Tibial nerve (tissue), 3 donors: ENCODE data around the gene CACNA1G.

Experiments
- POLR2A ChIP-seq, 2 donors: fragments of 450-650 bp; IDR thresholded peaks; one replicate each; pipeline ENCODE4 v1.6.1; 2017; ENCODE audit warnings: antibody characterized with exemption in 2 of 2, mild to moderate bottlenecking in 2 of 2, moderate library complexity in 2 of 2
- TF ChIP-seq, protein P1 (sequence below), 5 experiments: fragments of 200-600 bp in 3 of 5; fragments of 450-650 bp in 2 of 5; sonication (generic) in 3 of 5; IDR thresholded peaks; one replicate each; pipeline ENCODE4 v1.5.1; 2016 to 2019; ENCODE audit warnings: antibody characterized with exemption in 5 of 5, mild to moderate bottlenecking in 3 of 5, moderate library complexity in 2 of 5

DNA sequence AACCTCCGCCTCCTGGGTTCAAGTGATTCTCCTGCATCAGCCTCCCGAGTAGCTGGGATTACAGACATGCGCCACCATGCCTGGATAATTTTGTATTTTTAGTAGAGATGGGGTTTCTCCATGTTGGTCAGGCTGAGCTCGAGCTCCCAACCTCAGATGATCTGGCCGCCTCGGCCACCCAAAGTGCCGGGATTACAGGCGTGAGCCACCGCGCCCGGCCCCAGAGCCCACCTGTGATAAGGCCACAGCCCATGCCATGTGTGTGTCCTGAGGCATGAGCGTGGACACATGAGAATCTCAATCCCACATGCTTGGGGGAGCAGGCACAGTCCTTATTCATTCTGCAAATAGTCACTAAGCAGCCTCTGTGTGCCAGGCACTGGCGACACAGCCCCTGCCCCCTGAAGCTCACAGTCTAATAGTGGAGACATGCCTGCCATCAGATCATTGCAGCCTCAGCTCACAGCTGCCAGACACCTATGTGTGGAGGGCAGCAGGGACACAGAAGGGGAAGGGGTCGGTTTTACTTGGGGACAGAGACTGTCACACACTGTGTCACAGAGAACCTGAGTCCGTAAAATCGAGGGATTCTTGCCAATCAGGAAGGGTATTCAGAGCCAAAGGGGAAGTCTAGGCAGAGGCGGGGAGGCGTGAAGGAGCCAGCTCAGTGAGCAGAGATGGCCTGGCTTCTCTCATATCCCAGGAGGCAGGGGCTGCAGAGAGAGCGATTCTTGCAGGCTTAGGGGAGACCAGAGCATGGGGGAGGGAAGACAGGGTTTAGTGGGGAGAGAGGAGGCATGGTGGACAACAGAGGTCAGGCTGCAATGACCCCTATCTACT lies 64.7 kb downstream of the CACNA1G start:
- TF ChIP-seq, protein P1, sequence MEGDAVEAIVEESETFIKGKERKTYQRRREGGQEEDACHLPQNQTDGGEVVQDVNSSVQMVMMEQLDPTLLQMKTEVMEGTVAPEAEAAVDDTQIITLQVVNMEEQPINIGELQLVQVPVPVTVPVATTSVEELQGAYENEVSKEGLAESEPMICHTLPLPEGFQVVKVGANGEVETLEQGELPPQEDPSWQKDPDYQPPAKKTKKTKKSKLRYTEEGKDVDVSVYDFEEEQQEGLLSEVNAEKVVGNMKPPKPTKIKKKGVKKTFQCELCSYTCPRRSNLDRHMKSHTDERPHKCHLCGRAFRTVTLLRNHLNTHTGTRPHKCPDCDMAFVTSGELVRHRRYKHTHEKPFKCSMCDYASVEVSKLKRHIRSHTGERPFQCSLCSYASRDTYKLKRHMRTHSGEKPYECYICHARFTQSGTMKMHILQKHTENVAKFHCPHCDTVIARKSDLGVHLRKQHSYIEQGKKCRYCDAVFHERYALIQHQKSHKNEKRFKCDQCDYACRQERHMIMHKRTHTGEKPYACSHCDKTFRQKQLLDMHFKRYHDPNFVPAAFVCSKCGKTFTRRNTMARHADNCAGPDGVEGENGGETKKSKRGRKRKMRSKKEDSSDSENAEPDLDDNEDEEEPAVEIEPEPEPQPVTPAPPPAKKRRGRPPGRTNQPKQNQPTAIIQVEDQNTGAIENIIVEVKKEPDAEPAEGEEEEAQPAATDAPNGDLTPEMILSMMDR (IDR thresholded peaks at IDR 0.05), result no peak
- no peak for TF ChIP-seq POLR2A (IDR thresholded peaks at IDR 0.05)
